Endodermal cell (in vitro differentiated cells): Measurements from ENCODE around the gene SULT1B1. TPM values are rescaled to one million over a fixed set of nuclear protein-coding genes. Genes with fewer than 3 reads are reported as not detected.

Experiments
- DNase-seq: peaks from one replicate; pipeline ENCODE4 v3.0.0-alpha.2; 2017
- H3K27ac ChIP-seq: 2 replicates; pipeline ENCODE4 v1.5.1; 2013; ENCODE audit warnings: mild to moderate bottlenecking, low read depth, low read length, moderate library complexity
- H3K27me3 ChIP-seq: 2 replicates; pipeline ENCODE4 v1.6.1; 2013; ENCODE audit warnings: mild to moderate bottlenecking, low read length, moderate library complexity; ENCODE audit not compliant: insufficient read depth, control insufficient read depth, poor library complexity, severe bottlenecking
- H3K36me3 ChIP-seq: 2 replicates; pipeline ENCODE4 v1.7.0; 2013; ENCODE audit warnings: mild to moderate bottlenecking, low read length, moderate library complexity; ENCODE audit not compliant: control insufficient read depth, insufficient read depth
- H3K4me1 ChIP-seq: one replicate; pipeline ENCODE4 v1.7.0; 2013; ENCODE audit warnings: low read length; ENCODE audit not compliant: control insufficient read depth, insufficient read depth
- H3K4me3 ChIP-seq: 2 replicates; pipeline ENCODE4 v1.5.1; 2013; ENCODE audit warnings: mild to moderate bottlenecking, low read length, moderate library complexity
- H3K9ac ChIP-seq: 2 replicates; pipeline ENCODE4 v1.6.1; 2013; ENCODE audit warnings: mild to moderate bottlenecking, low read length, moderate library complexity; ENCODE audit not compliant: poor library complexity, severe bottlenecking; ENCODE audit errors: extremely low read depth
- H3K9me3 ChIP-seq: 2 replicates; pipeline ENCODE4 v1.6.1; 2013; ENCODE audit warnings: mild to moderate bottlenecking, low read length, moderate library complexity; ENCODE audit not compliant: control insufficient read depth
- H3K27ac Mint-ChIP-seq: 2 replicates; pipeline ENCODE4 v1.8.0; 2020; ENCODE audit warnings: mixed read lengths
- H3K27me3 Mint-ChIP-seq: 2 replicates; pipeline ENCODE4 v1.8.0; 2021; ENCODE audit warnings: mild to moderate bottlenecking, mixed read lengths; ENCODE audit not compliant: insufficient read depth
- H3K36me3 Mint-ChIP-seq: 2 replicates; pipeline ENCODE4 v1.8.0; 2020; ENCODE audit warnings: low read depth, mixed read lengths
- H3K4me1 Mint-ChIP-seq: 2 replicates; pipeline ENCODE4 v1.8.0; 2020; ENCODE audit warnings: mixed read lengths
- H3K4me3 Mint-ChIP-seq: 2 replicates; pipeline ENCODE4 v1.8.0; 2020; ENCODE audit warnings: mild to moderate bottlenecking, moderate library complexity, mixed read lengths
- H3K9me3 Mint-ChIP-seq: 2 replicates; pipeline ENCODE4 v1.8.0; 2020; ENCODE audit warnings: mild to moderate bottlenecking, mixed read lengths
- CTCF ChIP-seq: fragments of 200-600 bp; sonication (generic); conservative IDR thresholded peaks from 2 replicates; pipeline ENCODE4 v1.5.0; 2021; ENCODE audit warnings: antibody characterized with exemption, mild to moderate bottlenecking
- WGBS, 2 experiments: methylation state at CpG; one replicate each; pipeline versions ENCODE4 v1.1.5 to v1.1.7; 2013; ENCODE audit warnings: missing lambda C conversion rate in 2 of 2, mixed read lengths in 1 of 2; ENCODE audit not compliant: insufficient coverage in 1 of 2, insufficient read length in 1 of 2; 5-methylcytosine and 5-hydroxymethylcytosine counted together
- total RNA-seq, 2 donors: library from RNA; stranded (reverse); fragmentation: NEBNext Ultra II Directional in 1 of 2; extraction: Animal tissue kit (Norgen Biotek cat#: 25700) in 1 of 2; gene quantifications; 2 replicates in 1 of 2; 3 replicates in 1 of 2; pipeline ENCODE4 v1.2.1, GENCODE V29; 2021

SULT1B1 gene
- total RNA-seq, 2 donors from 2014 or later: not detected

GRCh38 chr4:69743476-69744156 is 16.8 kb downstream of the SULT1B1 start:
- Mint-ChIP-seq H3K27me3 (no peaks in the 10 kb centered on the region), H3K36me3 (no peaks in the 10 kb centered on the region), H3K4me1 (no peaks in the 10 kb centered on the region), H3K27ac (no peak overlapping the region), H3K4me3 (no peak overlapping the region), H3K9me3 (peaks cover 8% of the 10 kb centered on the region)
- Histone ChIP-seq H3K27ac (no peak overlapping the region), H3K4me1 (no peaks in the 10 kb centered on the region), H3K4me3 (no peak overlapping the region), H3K27me3 (no peaks in the 10 kb centered on the region), H3K9ac (no peak overlapping the region), H3K9me3 (peaks cover 9% of the 10 kb centered on the region), H3K36me3 (no peaks in the 10 kb centered on the region)
- no peak for TF ChIP-seq CTCF
- WGBS, 2 experiments: 92 to 97% methylated on average over 6 to 13 of the region's 13 CpGs
- no peak for DNase-seq

GRCh38 chr4:69742596-69742995 is 17.8 kb downstream of the SULT1B1 start:
- H3K27me3 ChIP-seq: no peaks in the 10 kb centered on the region
- H3K4me1 ChIP-seq: no peaks in the 10 kb centered on the region
- no peak overlapping the region for H3K27ac ChIP-seq
- Mint-ChIP-seq H3K9me3 (peaks cover 14% of the 10 kb centered on the region), H3K27ac (no peak overlapping the region), H3K4me3 (no peak overlapping the region), H3K27me3 (no peaks in the 10 kb centered on the region), H3K36me3 (no peaks in the 10 kb centered on the region), H3K4me1 (no peaks in the 10 kb centered on the region)
- H3K4me3 ChIP-seq: no peak overlapping the region
- no peak for DNase-seq
- no peaks in the 10 kb centered on the region for H3K36me3 ChIP-seq
- H3K9me3 ChIP-seq: peaks cover 9% of the 10 kb centered on the region
- no peak for TF ChIP-seq CTCF
- WGBS, 2 experiments: 89 to 92% methylated on average over 8 to 9 of the region's 9 CpGs
- no peak overlapping the region for H3K9ac ChIP-seq

GRCh38 chr4:69738872-69739271 is 21.5 kb downstream of the SULT1B1 start:
- DNase-seq: no peak
- Histone ChIP-seq H3K9ac (no peak overlapping the region), H3K36me3 (no peaks in the 10 kb centered on the region), H3K4me1 (no peaks in the 10 kb centered on the region), H3K4me3 (no peak overlapping the region), H3K27me3 (no peaks in the 10 kb centered on the region), H3K9me3 (peaks cover 9% of the 10 kb centered on the region), H3K27ac (no peak overlapping the region)
- no peak overlapping the region for H3K27ac Mint-ChIP-seq
- no peak for TF ChIP-seq CTCF
- H3K4me3 Mint-ChIP-seq: no peak overlapping the region
- 50 to 72% methylated on average over 1 of the region's 1 CpG for WGBS, 2 experiments
- no peaks in the 10 kb centered on the region for H3K36me3 Mint-ChIP-seq
- H3K4me1 Mint-ChIP-seq: no peaks in the 10 kb centered on the region
- peaks cover 14% of the 10 kb centered on the region for H3K9me3 Mint-ChIP-seq
- H3K27me3 Mint-ChIP-seq: no peaks in the 10 kb centered on the region
